DMS 273 treated with DMSO at 0.1 percent for 48 hours (cell line): ENCODE measurements around the gene RHOJ.

Source experiments
- DNase-seq: peaks from one replicate; lab custom pipeline; 2025; lab: John Stamatoyannopoulos, UW

Gene RHOJ

GRCh38 chr14:63205866-63206265 is 1.6 kb downstream of the RHOJ start:
- DNase-seq = no peak

DNA sequence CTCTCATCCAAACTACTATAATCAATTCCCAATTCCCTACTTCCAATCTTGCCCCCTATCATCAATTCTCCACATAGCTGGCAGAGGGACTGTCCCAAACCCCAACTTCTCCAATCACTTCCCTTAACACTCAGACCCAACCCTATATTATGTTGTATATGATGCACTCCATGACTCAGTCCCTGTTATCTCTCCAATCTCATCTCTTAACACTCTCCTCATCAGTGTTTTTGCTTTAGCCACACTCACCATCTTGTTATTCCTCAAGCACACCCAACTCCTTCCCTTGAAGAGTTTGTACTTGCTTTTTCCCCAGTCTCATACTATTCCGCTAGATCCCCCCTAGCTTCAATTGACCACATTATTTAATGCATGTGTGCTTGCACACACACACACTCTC is 4.9 kb downstream of the RHOJ start:
- DNase-seq = no peak

- DNase-seq = no peak
Measured at GRCh38 chr14:63210812-63211211, 6.6 kb downstream of the RHOJ start.

GRCh38 chr14:63212209-63212608 is 8.0 kb downstream of the RHOJ start:
- no peak for DNase-seq

DNA sequence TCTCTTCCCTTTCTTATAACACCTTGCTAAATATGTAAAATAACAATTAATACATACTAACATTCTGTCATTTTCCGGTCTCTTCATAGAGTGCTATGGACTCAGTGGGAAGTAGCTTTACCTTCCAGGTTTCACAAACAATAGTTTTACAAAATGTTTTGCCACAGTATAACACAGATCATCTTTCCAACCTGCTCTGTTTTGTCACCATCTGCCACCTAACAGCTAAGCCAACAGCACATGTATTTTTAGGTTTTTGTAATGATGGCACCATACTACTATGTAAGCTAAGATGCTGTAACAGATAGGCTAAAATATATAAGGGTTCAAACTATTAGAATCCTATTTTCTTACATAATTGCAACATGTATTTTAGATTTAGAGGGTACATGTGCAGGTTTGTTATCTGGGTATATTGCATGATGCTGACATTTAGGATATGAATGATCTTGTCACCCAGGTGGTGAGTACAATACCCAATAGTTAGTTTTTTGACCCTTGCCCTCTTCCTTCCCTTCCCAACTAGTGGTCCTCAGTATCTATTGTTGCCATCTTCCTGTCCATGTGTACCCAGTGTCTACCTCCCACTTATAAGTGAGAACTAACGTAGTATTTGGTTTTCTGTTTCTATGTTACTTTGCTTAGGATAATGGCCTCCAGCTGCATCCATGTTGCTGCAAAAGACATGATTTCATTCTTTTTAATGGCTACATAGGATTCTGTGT is 8.7 kb downstream of the RHOJ start:
- no peak for DNase-seq

GRCh38 chr14:63214417-63215196 is 10.4 kb downstream of the RHOJ start:
- no peak for DNase-seq

- no peak for DNase-seq
Measured at GRCh38 chr14:63220526-63220925, 16.3 kb downstream of the RHOJ start.

GRCh38 chr14:63223596-63223995 is 19.4 kb downstream of the RHOJ start:
- DNase-seq = no peak

- DNase-seq = no peak
Measured at GRCh38 chr14:63224196-63224595, 20.0 kb downstream of the RHOJ start.

DNA sequence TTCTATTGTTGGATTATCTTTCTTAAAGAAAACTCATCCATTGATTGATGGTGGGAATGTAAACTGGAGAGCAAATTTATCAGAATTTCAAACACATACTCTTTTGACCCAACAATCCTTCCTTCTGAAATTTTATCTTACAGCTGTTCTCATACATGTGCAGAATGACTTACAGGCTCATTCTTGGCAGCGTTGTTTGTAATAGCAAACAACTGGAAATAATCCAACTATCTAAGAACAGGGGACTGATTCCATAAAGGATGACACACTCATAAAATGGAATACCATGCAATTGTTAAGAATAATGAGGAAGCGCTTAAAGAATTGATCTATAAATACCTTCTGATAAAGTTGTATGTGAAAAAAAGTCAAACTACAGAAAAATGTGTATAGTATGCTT is 24.0 kb downstream of the RHOJ start:
- DNase-seq = no peak

- DNase-seq = no peak
Measured at GRCh38 chr14:63229330-63230059, 25.3 kb downstream of the RHOJ start.

- DNase-seq = no peak
Measured at GRCh38 chr14:63231766-63232165, 27.5 kb downstream of the RHOJ start.

- no peak for DNase-seq
Measured at GRCh38 chr14:63237791-63238190, 33.5 kb downstream of the RHOJ start.

DNA sequence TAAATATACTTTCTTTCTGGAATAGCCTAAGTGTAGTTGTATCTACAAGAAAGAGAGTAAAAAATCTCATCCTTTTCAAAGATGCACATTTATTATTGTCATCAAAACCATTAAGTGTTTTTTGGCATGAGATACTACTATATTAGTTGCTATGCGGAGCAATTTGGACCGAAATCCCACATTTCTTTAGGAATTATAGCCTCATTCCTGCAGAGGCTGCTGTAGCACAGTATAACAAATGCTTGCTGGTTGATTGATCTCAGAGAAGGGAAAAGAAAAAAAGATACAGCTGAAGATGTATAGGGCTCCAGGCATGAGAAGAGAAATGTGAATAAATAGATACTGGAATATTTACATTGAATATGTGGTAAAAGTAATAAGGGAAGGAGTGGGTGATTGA is 36.0 kb downstream of the RHOJ start:
- no peak for DNase-seq

DNA sequence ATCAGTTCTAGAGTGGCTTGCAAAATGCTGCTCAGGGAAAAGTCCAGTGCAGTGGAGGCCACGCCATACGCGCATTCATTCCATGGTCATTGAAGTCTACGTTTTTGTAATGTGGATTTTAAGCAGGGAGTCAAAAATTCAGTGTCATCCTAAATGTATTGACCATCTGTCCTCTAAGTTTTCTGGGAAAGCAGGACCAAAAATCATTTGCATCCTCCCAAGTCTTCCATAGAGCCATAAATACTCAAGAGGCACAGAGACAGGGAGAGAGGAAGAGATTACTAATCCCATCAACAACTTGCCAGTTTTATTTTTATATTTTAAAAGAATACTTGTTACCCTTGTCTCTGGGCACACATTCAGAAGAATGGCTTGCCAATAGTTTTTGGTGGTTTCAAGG is 36.9 kb downstream of the RHOJ start:
- DNase-seq = no peak

GRCh38 chr14:63243646-63244045 is 39.4 kb downstream of the RHOJ start:
- DNase-seq = no peak

DNA sequence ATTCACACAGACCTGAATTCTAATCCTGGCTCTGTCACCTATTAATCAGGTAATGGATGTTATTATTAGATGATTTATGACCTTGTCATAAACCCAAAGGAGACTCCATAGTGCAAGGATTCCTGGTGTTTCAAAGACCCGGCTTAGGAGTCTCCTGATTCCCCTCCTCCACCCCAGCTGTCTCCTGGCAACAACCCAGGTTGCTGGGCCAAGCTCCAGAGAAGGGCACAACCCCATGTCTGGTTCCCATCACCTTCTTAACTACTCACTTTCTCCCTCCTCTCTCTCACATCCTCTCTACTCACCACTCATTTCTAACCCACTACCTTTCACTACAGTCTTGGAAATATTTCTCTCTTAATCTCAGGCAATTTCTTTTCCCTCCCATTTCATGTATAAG is 41.6 kb downstream of the RHOJ start:
- DNase-seq = no peak

GRCh38 chr14:63248211-63248610 is 44.0 kb downstream of the RHOJ start:
- DNase-seq = no peak

DNA sequence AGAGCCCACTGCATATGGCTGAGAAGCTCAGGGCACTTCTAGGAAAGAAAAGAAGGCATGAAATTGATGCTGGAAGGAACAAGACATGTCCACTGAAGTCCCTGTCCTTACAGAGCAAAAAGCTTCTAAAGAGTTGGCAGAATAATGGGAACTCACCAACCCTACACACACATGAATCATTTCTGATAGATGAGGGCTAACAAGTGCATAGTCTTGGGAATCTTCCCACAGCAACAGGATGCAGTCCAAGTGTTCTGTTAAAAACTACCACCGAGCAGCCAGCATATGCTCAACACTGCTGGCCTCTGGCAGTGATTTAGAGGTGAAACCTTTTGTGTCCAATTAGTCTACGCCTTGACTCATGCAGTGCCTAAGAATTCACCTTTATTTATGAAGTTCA is 44.8 kb downstream of the RHOJ start:
- DNase-seq = no peak

DNA sequence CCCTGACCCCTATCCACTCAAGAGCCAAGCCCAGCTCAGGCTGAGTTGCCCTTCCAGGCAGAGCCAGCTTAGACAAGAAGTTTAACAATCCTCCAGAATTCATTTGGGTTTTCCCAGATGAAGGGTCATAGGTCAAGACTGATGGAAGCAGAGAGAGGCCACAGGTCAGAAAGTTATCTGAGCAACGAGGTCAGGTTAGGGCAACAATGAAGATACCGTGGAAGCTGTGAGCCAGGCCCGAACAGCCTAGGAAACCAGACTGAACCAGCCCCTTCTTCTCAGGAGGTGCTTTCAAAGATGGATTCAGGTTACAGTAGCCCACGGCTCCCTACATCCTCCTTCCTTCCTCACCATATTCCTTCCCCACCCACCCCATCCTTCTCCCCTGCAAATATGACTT is 53.1 kb downstream of the RHOJ start:
- no peak for DNase-seq

DNA sequence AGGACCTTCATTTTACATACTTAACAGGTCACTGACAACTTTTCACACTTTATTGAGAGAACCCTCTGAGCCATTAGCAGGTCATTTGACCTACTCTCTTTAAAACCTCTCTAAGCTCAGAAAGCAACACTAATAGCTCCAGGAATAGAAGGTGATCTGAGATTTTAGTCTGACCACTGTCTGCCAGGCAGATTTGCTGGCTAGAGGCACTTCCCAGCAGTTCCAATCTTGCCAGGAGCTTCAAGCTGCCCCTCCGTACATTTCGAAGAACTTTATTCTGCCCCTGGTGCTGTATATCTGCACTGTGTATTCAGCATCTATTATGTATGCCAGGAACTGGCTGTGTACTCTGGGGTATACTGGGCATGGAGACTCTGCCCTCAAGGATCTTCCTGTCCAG is 58.2 kb downstream of the RHOJ start:
- no peak for DNase-seq

DNA sequence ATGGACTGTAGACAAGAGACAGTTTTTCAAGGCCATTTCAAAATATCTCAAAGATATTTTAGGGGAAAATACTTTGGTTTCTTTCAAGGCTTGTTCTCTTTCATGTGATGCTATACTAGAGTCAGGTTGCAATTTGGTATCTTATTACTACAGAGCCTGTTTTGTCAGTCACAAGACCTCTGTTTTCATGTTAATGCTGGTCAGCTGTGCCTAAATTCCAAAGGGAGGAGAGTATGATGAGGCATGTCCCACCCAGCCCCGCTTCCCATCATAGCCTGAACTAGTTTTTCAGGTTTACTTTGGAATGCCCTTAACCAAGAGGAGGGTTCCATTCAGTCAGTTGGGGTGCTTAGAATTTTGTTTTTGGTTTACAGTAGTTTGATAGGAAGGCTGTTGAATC is 61.9 kb downstream of the RHOJ start:
- no peak for DNase-seq

- no peak for DNase-seq
Measured at GRCh38 chr14:63267171-63267570, 62.9 kb downstream of the RHOJ start.
